NCI-H1105 treated with DMSO at 0.1 percent for 48 hours (cell line): ENCODE results near the gene INPPL1.

Experiments used
- DNase-seq: peaks from one replicate; lab custom pipeline; 2025; lab: John Stamatoyannopoulos, UW

INPPL1 gene

GRCh38 chr11:72231396-72232259 is 7.1 kb downstream of the INPPL1 start:
- DNase-seq = no peak

GRCh38 chr11:72232260-72233055 is 7.9 kb downstream of the INPPL1 start:
- no peak for DNase-seq

GRCh38 chr11:72233056-72233772 is 8.6 kb downstream of the INPPL1 start:
- no peak for DNase-seq

GRCh38 chr11:72233773-72234513 is 9.4 kb downstream of the INPPL1 start:
- DNase-seq = no peak

- no peak for DNase-seq
Measured at GRCh38 chr11:72234514-72234830, 9.9 kb downstream of the INPPL1 start.

GRCh38 chr11:72234920-72235319 is 10.4 kb downstream of the INPPL1 start:
- DNase-seq = no peak

GRCh38 chr11:72235351-72236057 is 10.9 kb downstream of the INPPL1 start:
- DNase-seq = no peak

- no peak for DNase-seq
Measured at GRCh38 chr11:72236083-72236697, 11.6 kb downstream of the INPPL1 start.

- DNase-seq = no peak
Measured at GRCh38 chr11:72236774-72237111, 12.2 kb downstream of the INPPL1 start.

GRCh38 chr11:72237112-72237931 is 12.8 kb downstream of the INPPL1 start:
- no peak for DNase-seq

GRCh38 chr11:72238040-72238450 is 13.5 kb downstream of the INPPL1 start:
- no peak for DNase-seq

GRCh38 chr11:72238492-72239312 is 14.1 kb downstream of the INPPL1 start:
- DNase-seq = no peak

- peak; percentile 42 for DNase-seq
Measured at GRCh38 chr11:72239313-72239848, 14.8 kb downstream of the INPPL1 start.

- no peak for DNase-seq
Measured at GRCh38 chr11:72239849-72240460, 15.4 kb downstream of the INPPL1 start.

GRCh38 chr11:72240461-72241290 is 16.1 kb downstream of the INPPL1 start:
- no peak for DNase-seq

GRCh38 chr11:72241291-72241781 is 16.8 kb downstream of the INPPL1 start:
- no peak for DNase-seq

- no peak for DNase-seq
Measured at GRCh38 chr11:72242141-72242540, 17.6 kb downstream of the INPPL1 start.
